DMS53 treated with DMSO at 0.1 percent for 48 hours (cell line): ENCODE results near the gene NAT14.

Source experiments
- DNase-seq: peaks from one replicate; lab custom pipeline; 2025; ENCODE audit not compliant: unreplicated experiment; lab: John Stamatoyannopoulos, UW

Gene NAT14

DNA sequence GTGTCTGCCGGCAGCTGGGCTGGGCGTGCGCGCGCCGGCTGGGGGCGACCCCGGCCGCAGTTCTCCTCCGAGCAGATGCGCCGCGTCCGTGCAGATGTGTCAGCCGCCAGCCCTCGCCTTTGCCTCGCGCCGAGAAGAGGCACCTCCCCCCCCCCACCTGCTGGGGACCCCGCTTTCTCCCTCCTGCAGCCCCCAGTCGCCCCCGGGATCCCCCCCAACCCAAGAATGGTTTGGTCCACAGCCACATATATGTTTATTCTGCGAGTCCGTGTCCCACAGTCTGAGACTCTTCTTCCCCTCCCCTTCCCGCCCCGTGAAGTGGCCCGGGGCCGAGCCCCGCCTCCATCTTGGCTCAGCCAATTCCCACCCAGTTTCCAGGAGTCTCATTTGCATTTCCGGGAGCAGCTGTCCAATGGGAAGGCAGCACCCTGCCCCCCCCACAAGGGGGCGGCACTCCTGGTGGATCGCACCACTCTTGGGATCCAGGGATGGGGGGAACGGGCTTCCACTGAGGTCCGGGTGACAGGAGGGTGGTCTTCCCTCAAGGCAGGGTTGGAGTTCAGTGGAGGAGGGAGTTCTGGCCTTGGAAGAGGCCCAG is 32.1 kb upstream of the NAT14 start:
- peak; percentile 73 for DNase-seq

DNA sequence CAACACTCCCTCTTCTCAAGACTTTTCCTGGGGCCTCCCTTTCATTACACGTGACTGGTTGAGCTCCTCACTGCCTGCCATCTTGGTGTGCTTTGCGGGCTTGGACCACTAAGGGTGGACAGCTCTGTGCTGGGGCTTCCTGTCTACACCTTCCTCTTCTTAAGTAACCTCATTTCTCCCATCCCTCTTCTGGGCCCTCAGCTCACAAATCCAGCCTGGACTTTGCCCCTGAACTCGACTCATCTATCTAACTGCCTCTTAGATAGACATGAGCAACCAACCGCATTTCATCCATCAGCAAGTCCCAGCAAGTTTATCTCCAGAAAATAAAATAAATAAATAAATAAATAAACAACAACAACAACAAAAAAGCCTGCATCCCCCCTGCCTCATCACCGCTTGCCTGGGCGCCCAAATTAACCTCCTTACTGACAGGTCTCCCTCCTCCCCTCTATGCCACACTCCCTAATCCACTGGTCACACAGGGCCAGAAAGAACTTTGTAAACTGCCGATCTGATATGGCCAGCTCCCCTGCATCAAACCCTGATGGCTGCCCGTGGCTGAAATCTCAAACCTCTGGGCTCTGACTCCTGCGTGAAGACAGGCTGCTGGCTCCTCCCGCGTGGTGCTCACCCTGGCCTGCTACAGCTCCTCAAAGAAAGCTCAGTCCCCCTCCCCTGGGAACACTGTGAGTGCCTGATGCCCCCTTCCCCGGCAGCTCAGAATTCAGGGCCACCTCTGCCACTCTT is 31.3 kb upstream of the NAT14 start:
- no peak for DNase-seq

DNA sequence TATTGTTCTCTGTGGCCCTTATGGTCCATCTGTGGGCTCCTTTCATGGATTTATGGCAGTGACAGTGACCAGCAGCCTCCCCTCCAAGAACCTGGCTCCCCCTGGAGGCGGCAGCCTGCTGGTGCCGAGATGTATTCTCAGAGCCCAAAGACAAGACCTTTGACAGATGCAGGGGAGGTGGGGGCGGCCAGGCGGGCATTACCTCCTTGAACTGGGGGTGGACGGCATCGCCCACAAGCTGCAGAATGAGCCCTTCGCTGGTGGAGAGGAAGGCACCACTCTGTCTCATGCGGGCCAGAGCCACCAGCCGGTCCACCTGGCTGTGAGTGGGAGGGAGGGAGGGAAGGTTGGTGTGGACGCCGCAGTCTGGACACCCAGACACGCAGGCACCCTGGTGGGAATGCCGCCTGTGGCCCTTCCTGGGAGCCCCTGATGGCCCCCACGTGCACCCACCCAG is 30.2 kb upstream of the NAT14 start:
- peak; percentile 43 for DNase-seq

DNA sequence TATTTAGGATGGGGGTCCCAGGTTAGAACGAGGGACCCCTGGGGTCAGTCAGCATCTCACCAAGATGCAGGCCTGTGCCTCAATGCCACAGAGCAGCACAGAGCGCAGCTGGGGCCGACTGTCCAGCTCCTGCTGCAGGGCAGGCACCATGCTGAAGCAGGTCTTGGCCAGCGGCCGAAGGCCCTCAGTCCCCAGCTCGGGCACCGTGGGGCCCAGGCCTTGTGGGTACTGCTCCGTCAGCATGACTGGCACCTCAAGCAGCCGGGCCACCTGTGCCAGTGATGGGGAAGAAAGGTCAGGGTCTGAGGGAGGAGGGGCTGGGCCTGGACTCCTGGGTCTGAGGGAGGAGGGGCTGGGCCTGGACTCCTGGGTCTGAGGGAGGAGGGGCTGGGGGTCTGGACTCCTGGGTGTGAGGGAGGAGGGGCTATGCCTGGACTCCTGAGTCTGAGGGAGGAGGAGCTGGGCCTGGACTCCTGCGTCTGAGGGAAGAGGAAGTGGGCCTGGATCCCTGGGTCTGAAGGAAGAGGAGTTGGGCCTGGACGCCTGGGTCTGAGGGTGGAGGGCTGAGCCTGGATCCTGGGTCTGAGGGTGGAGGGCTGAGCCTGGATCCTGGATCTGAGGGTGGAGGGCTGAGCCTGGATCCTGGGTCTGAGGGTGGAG is 29.3 kb upstream of the NAT14 start:
- no peak for DNase-seq

DNA sequence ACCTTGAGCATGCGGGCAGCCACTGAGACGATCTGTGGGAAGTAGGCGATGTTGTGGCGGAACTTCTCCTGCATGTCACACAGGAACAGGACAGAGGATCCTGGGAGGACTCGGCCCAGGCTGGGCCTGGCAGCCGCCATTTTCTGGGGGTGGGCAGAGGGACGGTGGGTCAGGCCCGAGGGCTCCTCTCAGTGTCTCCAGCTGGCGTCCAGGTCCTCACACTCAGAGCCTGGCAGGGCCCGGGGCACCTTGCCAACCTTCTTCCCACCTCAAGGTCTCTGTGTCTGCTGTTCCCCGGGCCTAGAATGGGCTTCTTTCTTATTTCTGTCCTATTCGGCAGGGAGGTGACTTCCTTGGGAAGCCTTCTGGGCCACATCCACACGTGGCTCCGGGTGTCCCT is 28.6 kb upstream of the NAT14 start:
- DNase-seq = no peak

DNA sequence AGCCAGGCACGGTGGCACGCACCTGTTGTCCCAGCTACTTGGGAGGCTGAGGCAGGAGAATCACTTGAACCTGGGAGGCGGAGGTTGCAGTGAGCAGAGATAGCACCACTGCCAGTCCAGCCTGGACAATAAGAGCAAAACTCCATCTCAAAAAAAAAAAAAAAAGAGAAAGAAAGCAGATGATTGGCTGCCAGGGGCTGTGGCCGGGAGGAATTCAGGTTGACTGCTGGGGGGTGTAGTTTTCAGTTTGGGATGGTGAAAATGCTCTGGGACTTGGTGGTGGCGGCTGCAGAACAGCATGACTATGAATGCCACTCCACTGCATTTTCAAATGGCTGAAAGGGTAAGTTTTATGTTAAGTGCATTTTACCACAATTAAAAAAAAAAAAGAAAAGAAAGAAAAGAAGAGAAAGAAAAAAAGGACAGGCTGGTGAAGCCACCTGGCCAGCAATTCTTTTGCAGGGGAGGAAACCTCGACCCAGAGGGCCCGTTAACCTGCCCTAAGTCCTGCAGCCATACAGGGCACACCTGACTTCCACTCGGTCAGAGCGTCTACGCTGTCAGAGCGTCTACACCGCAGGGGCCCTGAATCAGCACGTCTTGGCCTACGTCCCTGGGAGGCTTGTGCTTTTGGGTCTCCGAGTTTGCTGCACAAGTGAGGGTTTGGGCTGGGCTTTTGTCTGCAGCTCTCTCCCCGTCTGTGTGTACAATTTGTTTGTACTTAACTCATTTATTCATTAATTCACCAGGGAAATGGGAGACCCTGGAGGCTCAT is 27.1 kb upstream of the NAT14 start:
- no peak for DNase-seq

DNA sequence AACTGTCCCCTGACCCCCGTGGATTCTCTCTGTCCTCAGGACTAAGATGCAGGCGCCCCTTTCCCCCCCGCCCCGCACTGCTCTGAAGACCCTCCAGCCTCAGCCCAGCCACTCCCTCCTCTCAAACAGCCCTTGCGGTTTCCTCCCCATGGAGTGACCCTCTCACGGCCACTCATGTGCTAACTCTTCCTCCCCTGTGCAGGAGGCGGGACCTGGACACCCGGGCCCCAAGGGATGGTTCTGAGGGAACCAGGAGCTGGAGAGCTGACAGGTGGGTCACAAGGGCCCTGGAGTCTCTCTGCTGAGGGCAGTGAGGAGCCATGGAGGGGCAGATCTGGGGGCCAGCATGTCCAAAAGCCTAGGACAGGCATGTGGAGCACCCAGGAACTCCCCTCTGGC is 25.4 kb upstream of the NAT14 start:
- no peak for DNase-seq

DNA sequence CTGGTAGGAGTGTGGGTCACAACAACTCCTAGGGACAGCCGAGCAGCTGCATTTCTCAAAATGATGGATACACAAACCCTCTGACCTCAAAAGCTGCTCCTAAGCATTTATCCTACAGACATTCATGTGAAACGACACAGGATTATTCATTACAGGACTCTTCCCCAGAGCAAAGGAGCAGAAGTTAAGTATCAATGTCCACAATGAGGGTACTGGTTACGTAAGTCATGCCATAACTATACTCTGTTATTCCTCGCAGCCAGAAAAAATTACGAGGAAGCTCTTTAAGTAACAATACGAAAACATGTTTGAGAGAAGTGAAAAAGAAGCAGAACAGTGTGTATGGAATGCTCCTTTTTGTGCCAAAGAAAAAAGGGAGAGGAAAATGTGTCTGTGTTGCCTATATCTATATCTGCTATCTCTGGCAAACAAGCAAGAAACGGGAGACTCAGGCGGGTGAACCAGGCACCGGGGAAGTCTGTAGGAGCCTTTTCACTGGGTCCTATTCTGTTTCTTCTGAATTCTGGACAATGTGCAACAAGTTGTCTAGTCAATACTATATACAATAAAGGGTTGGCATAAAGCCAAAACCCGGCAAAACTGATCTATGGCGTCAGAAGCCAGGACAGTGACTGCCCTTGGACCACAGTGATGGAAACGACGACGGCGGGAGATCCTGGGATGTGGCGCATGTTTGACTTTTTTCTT is 24.9 kb upstream of the NAT14 start:
- DNase-seq = no peak

DNA sequence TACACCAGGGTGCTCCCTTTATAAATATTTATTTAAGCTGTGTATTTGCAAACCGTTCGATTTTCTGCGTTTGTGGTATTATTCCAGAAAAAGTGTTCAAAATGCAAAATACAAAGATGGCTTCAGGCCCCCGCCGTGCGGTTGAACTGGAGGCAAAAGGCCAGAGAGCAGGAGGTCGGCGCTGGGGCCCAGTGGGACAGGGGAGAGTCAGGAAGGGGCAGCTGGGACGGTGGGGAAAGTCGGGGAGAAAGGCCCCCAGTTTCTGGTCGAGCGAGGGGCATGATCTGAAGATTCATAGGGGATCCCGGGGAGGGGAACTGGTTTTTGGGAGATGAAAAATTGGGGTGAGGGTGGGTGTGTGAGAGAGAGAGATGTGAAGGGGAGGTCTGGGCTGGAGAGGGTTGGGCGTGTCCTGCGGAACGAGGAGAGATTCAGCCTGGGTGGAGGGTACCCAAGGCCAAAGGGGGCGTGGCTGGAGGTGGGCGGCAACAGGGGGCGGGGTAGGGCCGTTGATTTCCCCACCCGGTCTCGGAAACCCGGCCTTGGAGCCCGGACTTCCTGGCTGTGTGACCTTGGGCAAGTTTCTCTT is 24.2 kb upstream of the NAT14 start:
- DNase-seq = no peak

DNA sequence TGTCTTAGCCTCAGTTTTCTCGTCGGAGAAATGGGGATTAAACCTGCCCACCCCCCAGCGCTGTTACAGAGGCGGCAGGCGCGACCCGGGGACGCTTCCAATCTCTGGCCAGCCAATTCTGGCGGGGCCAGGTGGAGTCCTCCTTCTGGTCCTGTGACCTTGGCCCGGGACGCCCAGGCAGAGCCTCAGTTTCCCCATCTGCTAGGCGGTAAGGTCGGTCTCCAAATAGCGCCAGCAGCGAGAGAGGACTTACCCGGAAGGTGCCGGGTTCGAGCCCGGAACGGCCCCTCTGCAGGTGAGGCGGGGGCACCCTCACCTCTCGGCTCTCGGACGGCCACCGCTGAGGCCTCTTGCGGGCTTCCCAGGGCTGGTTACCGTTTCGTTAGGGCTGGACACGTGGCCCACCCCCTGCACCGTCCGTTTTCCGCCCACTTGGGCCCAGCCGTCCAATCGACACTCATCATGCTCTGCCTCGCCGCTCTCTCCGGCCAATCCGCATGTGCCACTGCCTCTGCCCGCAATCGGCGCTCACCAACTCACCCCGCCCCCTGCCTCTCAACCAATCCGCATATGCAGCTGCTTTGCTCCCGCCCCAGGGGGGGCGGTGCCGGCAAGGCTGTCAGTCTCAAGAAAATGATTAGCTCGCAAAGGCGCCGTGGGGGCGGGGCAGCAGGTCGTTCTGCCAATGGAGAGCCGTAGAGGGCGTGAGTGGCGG is 23.6 kb upstream of the NAT14 start, which contains the start of gene ISOC2:
ISOC2 (minus strand) TSS at position 384 of the 715 bp plus-strand sequence. CDS start 5,156 bp downstream, outside the sequence.
- DNase-seq = peak; percentile 98

DNA sequence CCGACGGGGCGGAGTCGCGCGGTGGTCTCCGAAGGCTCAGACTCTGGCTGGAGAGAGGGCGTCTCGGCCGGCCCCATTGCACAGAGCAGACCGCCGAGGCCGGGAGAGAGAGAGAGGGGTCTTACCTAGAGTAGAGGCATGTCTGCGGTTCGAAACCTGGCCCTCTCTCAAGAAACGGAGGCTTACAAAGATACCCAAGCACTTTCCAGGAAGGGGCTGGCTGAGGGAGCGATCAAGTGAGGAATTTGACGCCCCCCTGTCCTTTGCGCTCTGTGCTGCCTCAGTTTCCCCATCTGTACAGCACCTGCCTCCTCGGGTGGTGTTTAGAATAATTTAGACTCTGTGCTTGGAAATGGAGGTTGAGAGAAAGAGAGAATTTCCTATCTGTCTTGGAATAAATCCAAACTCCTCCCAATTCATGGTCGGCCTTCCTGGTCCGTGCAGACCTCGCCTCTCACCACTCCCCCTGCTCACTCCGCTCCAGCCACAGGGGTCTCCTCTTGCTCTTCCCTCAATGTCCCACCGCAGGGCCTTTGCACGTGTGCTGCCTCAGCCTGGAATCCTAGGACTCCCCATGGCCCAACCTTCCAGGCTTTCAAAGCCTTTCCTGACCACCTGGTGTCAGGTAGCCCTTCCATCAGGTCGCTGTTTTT is 22.9 kb upstream of the NAT14 start:
- peak; percentile 36 for DNase-seq

DNA sequence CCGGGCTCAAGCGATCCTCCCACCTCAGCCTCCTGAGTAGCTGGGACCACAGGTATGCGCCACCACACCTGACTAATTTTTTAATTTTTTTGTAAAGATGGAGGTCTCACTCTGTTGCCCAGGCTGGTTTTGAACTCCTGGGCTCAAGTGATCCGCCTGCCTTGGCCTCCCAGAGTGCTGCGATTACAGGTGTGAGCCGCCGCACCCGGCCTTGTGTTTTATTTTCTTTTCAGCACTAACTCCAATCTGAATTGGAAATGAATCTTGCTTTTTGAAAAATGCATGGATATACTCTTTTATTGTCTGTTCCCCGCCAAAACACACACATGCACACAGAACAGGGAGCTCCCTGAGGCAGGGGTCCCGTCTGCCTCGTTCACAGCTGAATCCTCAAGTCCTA is 22.3 kb upstream of the NAT14 start:
- no peak for DNase-seq

DNA sequence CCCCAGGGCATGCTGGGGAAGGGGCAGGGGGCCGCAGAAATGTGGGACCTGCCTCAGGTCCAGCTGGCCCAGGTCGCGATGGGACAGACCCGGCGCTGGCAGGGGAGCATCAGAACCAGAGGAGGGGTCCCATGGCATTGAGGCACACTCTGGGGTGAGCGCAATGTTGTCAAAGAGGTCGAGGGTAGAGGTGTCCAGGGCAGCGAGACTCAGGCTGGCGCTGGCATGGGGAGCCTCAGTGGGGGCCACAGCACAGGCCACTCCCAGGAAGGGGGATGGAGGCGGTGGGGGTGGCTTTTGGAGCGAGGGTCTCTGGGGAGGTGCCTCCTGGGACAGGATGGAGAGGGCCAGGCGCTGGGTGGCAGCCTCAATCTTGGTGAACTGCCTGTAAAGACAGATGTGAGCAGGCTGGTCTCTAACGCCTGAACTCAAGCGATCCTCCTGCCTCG is 21.4 kb upstream of the NAT14 start:
- no peak for DNase-seq

DNA sequence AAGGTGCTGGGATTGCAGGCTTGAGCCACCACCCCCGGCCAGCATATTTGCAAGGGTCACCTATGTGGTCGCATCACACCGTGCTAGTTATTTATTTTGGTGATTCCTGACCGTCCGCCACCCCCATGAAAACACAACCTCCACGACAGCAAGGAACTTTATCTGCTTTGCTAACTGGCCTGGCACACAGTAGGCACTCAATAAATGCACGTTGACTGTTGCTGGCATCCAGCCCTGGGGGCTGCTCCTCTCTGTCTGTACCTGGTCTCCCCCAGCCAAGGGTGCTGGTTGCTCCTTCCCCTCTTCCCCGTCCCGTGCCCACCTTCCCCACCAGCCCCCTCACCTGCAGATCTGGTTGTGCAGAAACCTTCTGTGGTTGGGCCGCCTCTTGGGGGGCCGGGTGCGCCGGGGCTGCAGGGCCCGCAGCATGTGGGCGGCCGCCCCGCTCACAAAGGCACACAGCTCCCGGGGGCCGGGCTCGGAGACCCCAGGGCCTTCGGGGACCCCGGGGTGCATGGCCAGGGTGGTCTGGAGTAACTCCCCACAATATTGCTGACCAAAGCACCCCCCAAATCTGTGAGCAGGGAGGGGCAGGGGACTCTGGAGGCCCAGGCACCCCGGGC is 20.8 kb upstream of the NAT14 start:
- DNase-seq = no peak

DNA sequence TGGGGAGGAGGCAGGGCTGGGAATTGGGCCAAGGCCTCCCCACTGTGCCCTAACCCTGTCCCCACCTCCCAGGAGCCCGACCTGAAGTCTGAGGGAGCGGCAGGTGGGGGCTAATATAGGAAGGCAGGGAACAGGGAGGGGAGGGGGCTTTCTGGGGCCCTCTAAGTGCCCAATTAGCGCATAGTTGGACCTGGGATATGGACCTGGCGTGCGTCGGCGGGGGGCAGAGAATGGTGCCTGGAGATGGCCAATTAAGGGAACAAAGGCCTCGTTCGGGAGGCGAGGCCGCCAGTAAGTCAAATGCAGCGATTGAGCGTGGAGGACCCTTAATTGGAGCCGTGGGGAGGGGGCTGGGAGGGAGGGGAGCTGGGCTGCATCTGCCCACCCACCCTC is 20.3 kb upstream of the NAT14 start, which contains the start of gene C19orf85:
C19orf85 (minus strand) TSS at position 90 of the 393 bp plus-strand sequence. CDS start 197 bp downstream, outside the sequence.
- DNase-seq = no peak

DNA sequence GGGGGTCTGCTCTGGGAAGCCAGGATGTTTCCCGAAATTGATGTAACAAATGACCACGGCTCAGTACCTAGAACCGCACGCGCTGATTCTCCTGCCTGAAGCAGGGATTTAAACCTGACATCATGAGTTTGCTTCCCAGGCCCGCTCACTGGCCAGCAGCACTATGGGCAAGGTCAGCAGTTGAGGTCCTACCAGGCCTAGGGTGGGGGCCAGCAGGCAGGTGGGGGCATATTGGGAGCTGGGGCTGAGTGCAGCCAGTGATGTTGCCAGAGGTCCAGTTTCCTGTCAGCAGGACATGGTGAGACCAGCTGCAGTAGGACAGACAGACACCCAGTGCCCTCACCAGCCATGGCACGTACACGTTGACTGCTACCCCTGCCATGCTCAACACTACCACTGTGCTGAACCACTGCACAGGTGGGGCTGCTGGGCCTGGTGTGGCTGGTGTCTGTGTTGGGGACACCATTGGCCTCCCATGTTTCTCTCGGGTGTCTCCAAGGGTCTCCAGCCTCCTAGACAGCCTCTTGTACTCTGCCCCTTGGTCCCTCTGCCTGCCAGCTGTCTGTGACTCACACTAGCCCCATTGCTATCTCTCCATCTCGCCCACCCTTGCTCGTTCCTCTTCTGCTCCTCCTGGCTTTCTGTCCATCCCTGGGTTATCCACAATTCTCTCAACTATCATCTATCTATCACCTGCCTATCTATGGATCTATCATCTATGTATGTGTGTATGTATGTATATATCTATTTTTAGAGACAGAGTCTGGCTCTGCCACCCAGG is 19.3 kb upstream of the NAT14 start:
- DNase-seq = no peak

DNA sequence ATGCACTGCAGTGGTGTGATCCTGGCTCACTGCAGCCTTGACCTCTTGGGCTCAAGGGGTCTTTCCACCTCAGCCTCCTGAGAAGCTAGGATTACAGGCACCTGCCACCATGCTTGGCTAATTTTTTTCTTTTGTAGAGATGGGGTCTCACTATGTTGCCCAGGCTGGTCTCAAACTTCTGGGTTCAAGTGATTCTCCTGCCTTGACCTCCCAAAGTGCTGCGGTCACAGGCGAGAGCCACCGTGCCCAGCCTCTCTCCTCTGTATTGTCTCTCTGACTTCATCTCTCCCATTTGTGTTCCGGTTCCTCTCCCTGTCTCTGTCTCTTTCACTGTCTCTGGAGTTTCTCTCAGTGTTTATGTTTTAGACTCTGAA is 18.8 kb upstream of the NAT14 start:
- DNase-seq = no peak
